ENCODE data around the gene THNSL1.

The THNSL1 gene

GRCh38 chr10:25061711-25062449 lies 45.5 kb downstream of the THNSL1 start:
- no peak for DNase-seq

GRCh38 chr10:25063157-25063556 lies 46.7 kb downstream of the THNSL1 start:
- DNase-seq = no peak

- DNase-seq = no peak
Observed at GRCh38 chr10:25063644-25064043, 47.2 kb downstream of the THNSL1 start.

GRCh38 chr10:25064401-25064800 lies 48.0 kb downstream of the THNSL1 start:
- DNase-seq = no peak

GRCh38 chr10:25065761-25066476 lies 49.5 kb downstream of the THNSL1 start:
- no peak for DNase-seq

GRCh38 chr10:25068152-25069058 lies 52.0 kb downstream of the THNSL1 start:
- no peak for DNase-seq

GRCh38 chr10:25071227-25071626 lies 54.8 kb downstream of the THNSL1 start:
- no peak for DNase-seq

GRCh38 chr10:25072786-25073185 lies 56.4 kb downstream of the THNSL1 start:
- no peak for DNase-seq

GRCh38 chr10:25075825-25076224 lies 59.4 kb downstream of the THNSL1 start:
- no peak for DNase-seq

Data from stimulated activated CD4-positive, alpha-beta T cell treated with anti-CD3 and anti-CD28 coated beads, Interleukin-4, amount 100 ng/mL, for 4 hours (primary cell).